GM18907 (cell line): ENCODE results near the gene MAP1LC3B2.

ENCODE experiments used
- ATAC-seq: cut with Tn5 transposase; IDR thresholded peaks from one replicate; pipeline ENCODE4 v1.9.1; 2021; ENCODE audit warnings: mild to moderate bottlenecking, moderate library complexity; ENCODE audit not compliant: unreplicated experiment

MAP1LC3B2 gene

GRCh38 chr12:116559162-116559935 lies at the start of gene MAP1LC3B2:
Gene MAP1LC3B2 (plus strand): TSS chr12:116559381. CDS start chr12:116575943, 16,562 bp downstream.
- ATAC-seq: peak; percentile 89

GRCh38 chr12:116513944-116514343 lies 45.2 kb upstream of the MAP1LC3B2 start:
- ATAC-seq: no peak

- ATAC-seq: no peak
Measured at GRCh38 chr12:116515684-116516083, 43.5 kb upstream of the MAP1LC3B2 start.

GRCh38 chr12:116516657-116517056 lies 42.5 kb upstream of the MAP1LC3B2 start:
- no peak for ATAC-seq

GRCh38 chr12:116517431-116518045 lies 41.6 kb upstream of the MAP1LC3B2 start:
- no peak for ATAC-seq

- no peak for ATAC-seq
Measured at GRCh38 chr12:116520225-116520760, 38.9 kb upstream of the MAP1LC3B2 start.

GRCh38 chr12:116520801-116521471 lies 38.2 kb upstream of the MAP1LC3B2 start:
- no peak for ATAC-seq

- ATAC-seq: no peak
Measured at GRCh38 chr12:116524311-116524710, 34.9 kb upstream of the MAP1LC3B2 start.

- ATAC-seq: no peak
Measured at GRCh38 chr12:116524964-116525379, 34.2 kb upstream of the MAP1LC3B2 start.

- ATAC-seq: no peak
Measured at GRCh38 chr12:116525418-116526001, 33.7 kb upstream of the MAP1LC3B2 start.

GRCh38 chr12:116528065-116528464 lies 31.1 kb upstream of the MAP1LC3B2 start:
- no peak for ATAC-seq

GRCh38 chr12:116528498-116528897 lies 30.7 kb upstream of the MAP1LC3B2 start:
- no peak for ATAC-seq

- no peak for ATAC-seq
Measured at GRCh38 chr12:116529048-116529447, 30.1 kb upstream of the MAP1LC3B2 start.

- ATAC-seq: no peak
Measured at GRCh38 chr12:116529686-116530085, 29.5 kb upstream of the MAP1LC3B2 start.

GRCh38 chr12:116532428-116532827 lies 26.8 kb upstream of the MAP1LC3B2 start:
- no peak for ATAC-seq

- no peak for ATAC-seq
Measured at GRCh38 chr12:116532986-116533342, 26.2 kb upstream of the MAP1LC3B2 start.

GRCh38 chr12:116533343-116534251 lies 25.6 kb upstream of the MAP1LC3B2 start:
- ATAC-seq: peak; percentile 49

- no peak for ATAC-seq
Measured at GRCh38 chr12:116534311-116535121, 24.7 kb upstream of the MAP1LC3B2 start.

- ATAC-seq: no peak
Measured at GRCh38 chr12:116535241-116535640, 23.9 kb upstream of the MAP1LC3B2 start.
